SK-N-SH treated with all-trans-retinoic acid at 6 μM for 48 hours (cell line): ENCODE measurements around the gene ETS1.

ENCODE experiments used
- ARNTL ChIP-seq: fragments of 450-650 bp; formaldehyde crosslinking; IDR thresholded peaks from 2 replicates; pipeline ENCODE4 v1.5.0; 2020; ENCODE audit warnings: low read depth, mild to moderate bottlenecking, moderate library complexity, borderline replicate concordance
- BACH2 ChIP-seq: fragments of 250-450 bp; sonication (Bioruptor Pico); IDR thresholded peaks from 2 replicates; pipeline ENCODE4 v1.9.0; 2021; ENCODE audit warnings: mild to moderate bottlenecking, borderline replicate concordance
- CSRNP3 ChIP-seq: fragments of 250-450 bp; sonication (Bioruptor Pico); IDR thresholded peaks from 2 replicates; pipeline ENCODE4 v1.5.1; 2021; ENCODE audit warnings: mild to moderate bottlenecking, moderate library complexity
- GLIS3 ChIP-seq: fragments of 250-450 bp; sonication (Bioruptor Pico); IDR thresholded peaks from 2 replicates; pipeline ENCODE4 v1.5.0; 2020; ENCODE audit warnings: mild to moderate bottlenecking, moderate library complexity
- OSR1 ChIP-seq: fragments of 250-450 bp; sonication (Bioruptor Pico); IDR thresholded peaks from 2 replicates; pipeline ENCODE4 v1.8.0; 2022; ENCODE audit warnings: moderate library complexity, mild to moderate bottlenecking, inconsistent platforms
- TCF4 ChIP-seq: fragments of 250-450 bp; sonication (Bioruptor Pico); IDR thresholded peaks from 2 replicates; pipeline ENCODE4 v1.8.0; 2021; ENCODE audit warnings: mild to moderate bottlenecking, moderate library complexity, borderline replicate concordance
- ZFP3 ChIP-seq: fragments of 250-450 bp; sonication (Bioruptor Pico); IDR thresholded peaks from 2 replicates; pipeline ENCODE4 v1.5.0; 2020; ENCODE audit warnings: mild to moderate bottlenecking, moderate library complexity
- ZNF565 ChIP-seq: fragments of 450-650 bp; formaldehyde crosslinking; conservative IDR thresholded peaks from 2 replicates; pipeline ENCODE4 v1.5.0; 2020; ENCODE audit warnings: low read depth, mild to moderate bottlenecking, moderate library complexity
- ZNF70 ChIP-seq: fragments of 450-650 bp; formaldehyde crosslinking; IDR thresholded peaks from 2 replicates; pipeline ENCODE4 v1.5.0; 2020; ENCODE audit warnings: mild to moderate bottlenecking, moderate library complexity
- TF ChIP-seq, protein P1 (sequence below): fragments of 250-450 bp; sonication (Bioruptor Pico); IDR thresholded peaks from 2 replicates; pipeline ENCODE4 v1.8.0; 2021; ENCODE audit warnings: low read depth, mild to moderate bottlenecking, moderate library complexity, borderline replicate concordance
- TF ChIP-seq, protein P2 (sequence below): fragments of 250-450 bp; sonication (Bioruptor Pico); IDR thresholded peaks from 2 replicates; pipeline ENCODE4 v1.8.0; 2020; ENCODE audit warnings: mild to moderate bottlenecking, moderate library complexity, borderline replicate concordance
- TF ChIP-seq, protein P3 (sequence below): fragments of 250-450 bp; sonication (Bioruptor Pico); IDR thresholded peaks from 2 replicates; pipeline ENCODE4 v1.5.1; 2020; ENCODE audit warnings: low read depth, mild to moderate bottlenecking, moderate library complexity

DNA sequence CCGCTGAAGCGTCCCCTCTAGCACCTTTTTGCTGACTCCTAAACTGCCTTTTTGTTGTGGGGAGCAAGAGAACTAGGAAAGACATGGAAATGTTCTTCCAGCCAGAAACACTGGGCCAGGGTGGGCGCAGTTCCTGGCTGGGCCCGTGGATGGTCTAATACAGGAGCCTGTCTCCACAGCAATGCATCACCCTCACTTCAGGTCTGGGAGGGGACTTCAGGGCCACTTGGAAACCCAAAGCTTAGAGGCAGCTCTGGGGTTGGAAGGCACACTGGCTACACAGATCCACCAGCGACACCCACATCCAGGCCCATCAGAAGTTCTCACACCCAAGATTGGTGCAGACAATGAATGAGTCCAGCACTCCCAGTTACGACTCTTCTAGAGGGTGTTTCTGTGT is 120.3 kb downstream of the ETS1 start:
- TF ChIP-seq, protein P1, sequence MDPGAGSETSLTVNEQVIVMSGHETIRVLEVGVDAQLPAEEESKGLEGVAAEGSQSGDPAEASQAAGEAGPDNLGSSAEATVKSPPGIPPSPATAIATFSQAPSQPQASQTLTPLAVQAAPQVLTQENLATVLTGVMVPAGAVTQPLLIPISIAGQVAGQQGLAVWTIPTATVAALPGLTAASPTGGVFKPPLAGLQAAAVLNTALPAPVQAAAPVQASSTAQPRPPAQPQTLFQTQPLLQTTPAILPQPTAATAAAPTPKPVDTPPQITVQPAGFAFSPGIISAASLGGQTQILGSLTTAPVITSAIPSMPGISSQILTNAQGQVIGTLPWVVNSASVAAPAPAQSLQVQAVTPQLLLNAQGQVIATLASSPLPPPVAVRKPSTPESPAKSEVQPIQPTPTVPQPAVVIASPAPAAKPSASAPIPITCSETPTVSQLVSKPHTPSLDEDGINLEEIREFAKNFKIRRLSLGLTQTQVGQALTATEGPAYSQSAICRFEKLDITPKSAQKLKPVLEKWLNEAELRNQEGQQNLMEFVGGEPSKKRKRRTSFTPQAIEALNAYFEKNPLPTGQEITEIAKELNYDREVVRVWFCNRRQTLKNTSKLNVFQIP = no peak
- TF ChIP-seq CSRNP3 (no peak), ZNF70 (CRISPR knock-in tag) (no peak), ARNTL (CRISPR knock-in tag) (no peak), TCF4 (CRISPR knock-in tag) (no peak), ZNF565 (no peak), BACH2 (CRISPR knock-in tag) (no peak), ZFP3 (CRISPR knock-in tag) (no peak), OSR1 (CRISPR knock-in tag) (no peak), GLIS3 (CRISPR knock-in tag) (no peak)
- TF ChIP-seq, protein P2, sequence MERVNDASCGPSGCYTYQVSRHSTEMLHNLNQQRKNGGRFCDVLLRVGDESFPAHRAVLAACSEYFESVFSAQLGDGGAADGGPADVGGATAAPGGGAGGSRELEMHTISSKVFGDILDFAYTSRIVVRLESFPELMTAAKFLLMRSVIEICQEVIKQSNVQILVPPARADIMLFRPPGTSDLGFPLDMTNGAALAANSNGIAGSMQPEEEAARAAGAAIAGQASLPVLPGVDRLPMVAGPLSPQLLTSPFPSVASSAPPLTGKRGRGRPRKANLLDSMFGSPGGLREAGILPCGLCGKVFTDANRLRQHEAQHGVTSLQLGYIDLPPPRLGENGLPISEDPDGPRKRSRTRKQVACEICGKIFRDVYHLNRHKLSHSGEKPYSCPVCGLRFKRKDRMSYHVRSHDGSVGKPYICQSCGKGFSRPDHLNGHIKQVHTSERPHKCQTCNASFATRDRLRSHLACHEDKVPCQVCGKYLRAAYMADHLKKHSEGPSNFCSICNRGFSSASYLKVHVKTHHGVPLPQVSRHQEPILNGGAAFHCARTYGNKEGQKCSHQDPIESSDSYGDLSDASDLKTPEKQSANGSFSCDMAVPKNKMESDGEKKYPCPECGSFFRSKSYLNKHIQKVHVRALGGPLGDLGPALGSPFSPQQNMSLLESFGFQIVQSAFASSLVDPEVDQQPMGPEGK (CRISPR knock-in tag) = no peak
- TF ChIP-seq, protein P3, sequence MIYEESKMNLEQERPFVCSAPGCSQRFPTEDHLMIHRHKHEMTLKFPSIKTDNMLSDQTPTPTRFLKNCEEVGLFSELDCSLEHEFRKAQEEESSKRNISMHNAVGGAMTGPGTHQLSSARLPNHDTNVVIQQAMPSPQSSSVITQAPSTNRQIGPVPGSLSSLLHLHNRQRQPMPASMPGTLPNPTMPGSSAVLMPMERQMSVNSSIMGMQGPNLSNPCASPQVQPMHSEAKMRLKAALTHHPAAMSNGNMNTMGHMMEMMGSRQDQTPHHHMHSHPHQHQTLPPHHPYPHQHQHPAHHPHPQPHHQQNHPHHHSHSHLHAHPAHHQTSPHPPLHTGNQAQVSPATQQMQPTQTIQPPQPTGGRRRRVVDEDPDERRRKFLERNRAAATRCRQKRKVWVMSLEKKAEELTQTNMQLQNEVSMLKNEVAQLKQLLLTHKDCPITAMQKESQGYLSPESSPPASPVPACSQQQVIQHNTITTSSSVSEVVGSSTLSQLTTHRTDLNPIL (CRISPR knock-in tag) = no peak
